HCT116 (cell line): ENCODE results near the gene PRSS57. TPM values are rescaled to one million over a fixed set of nuclear protein-coding genes. Genes with fewer than 3 reads are reported as not detected.

Experiments used
- ATAC-seq: fragments of 200-7000 bp; cut with Tn5 transposase; 2 replicates; pipeline ENCODE4 v1.9.1; 2020; ENCODE audit warnings: mild to moderate bottlenecking, moderate library complexity
- BruUV-seq: library from RNA; stranded (reverse); fragments of 400-500 nt; replicated peaks from 2 replicates; lab custom pipeline; 2021; lab: Mats Ljungman, UMichigan
- CTCF ChIA-PET: fragments of 300-600 bp; sonication (Branson Sonifier 250); formaldehyde crosslinking; loops from one replicate; lab custom pipeline; 2021; ENCODE audit warnings: antibody characterized with exemption; lab: Charles Lee
- POLR2A ChIA-PET: fragments of 300-600, 350-600 bp; sonication (Branson Sonifier 250); formaldehyde crosslinking; loops from one replicate; lab custom pipeline; 2021; ENCODE audit warnings: antibody characterized with exemption; lab: Charles Lee
- RAD21 ChIA-PET, 2 experiments: fragments of 300-600 bp; sonication (Branson Sonifier 250); formaldehyde crosslinking; loops; one replicate each; lab custom pipeline; 2023; ENCODE audit warnings: low total read pairs in 2 of 2; ENCODE audit not compliant: uncharacterized antibody in 2 of 2, unreplicated experiment in 2 of 2, low non-redundant PET in 1 of 2; lab: Charles Lee
- DNase-seq: peaks from one replicate; pipeline ENCODE4 v3.0.0-alpha.2; 2010; ENCODE audit warnings: low read depth, low spot score
- H2AFZ ChIP-seq: fragments of 200-600 bp; shearing (Covaris generic), sonication (generic); 2 replicates; pipeline ENCODE4 v1.6.1; 2017; ENCODE audit warnings: low read depth, mixed run types, mixed read lengths, antibody characterized with exemption, low read length; ENCODE audit not compliant: poor library complexity, severe bottlenecking
- H3K27ac ChIP-seq: 2 replicates; pipeline ENCODE4 v1.5.1; 2012; ENCODE audit warnings: low read depth, low read length
- H3K27me3 ChIP-seq: fragments of 200-600 bp; sonication (generic); 2 replicates; pipeline ENCODE4 v1.6.1; 2016; ENCODE audit warnings: mixed run types, low read length, mixed read lengths; ENCODE audit not compliant: insufficient read depth
- H3K36me3 ChIP-seq, 2 experiments: fragments of 200-500 bp in 1 of 2; fragments of 200-600 bp in 1 of 2; sonication (Bioruptor generic) in 1 of 2; sonication (generic) in 1 of 2; 2 replicates each; pipeline versions ENCODE4 v1.5.1 to v1.6.1; 2014 to 2016; ENCODE audit warnings: low read length in 2 of 2, inconsistent platforms in 1 of 2, mixed read lengths in 1 of 2, mixed run types in 1 of 2; ENCODE audit not compliant: insufficient read depth in 2 of 2, control insufficient read depth in 1 of 2
- H3K4me1 ChIP-seq, 2 experiments: fragments of 200-600 bp in 1 of 2; sonication (generic) in 1 of 2; 2 replicates each; pipeline versions ENCODE4 v1.5.1 to v1.6.1; 2012 to 2017; ENCODE audit warnings: low read length in 2 of 2, inconsistent platforms in 1 of 2, mild to moderate bottlenecking in 1 of 2, mixed read lengths in 1 of 2, mixed run types in 1 of 2, moderate library complexity in 1 of 2; ENCODE audit not compliant: insufficient read depth in 2 of 2, control insufficient read depth in 1 of 2
- H3K4me2 ChIP-seq: fragments of 200-600 bp; sonication (generic); 2 replicates; pipeline ENCODE4 v1.6.1; 2017; ENCODE audit warnings: mixed run types, low read length, mixed read lengths
- H3K4me3 ChIP-seq, 2 experiments: fragments of 200-600 bp in 1 of 2; sonication (generic) in 1 of 2; replicated peaks in 1 of 2; 2 replicates each; pipeline ENCODE4 v1.5.1; 2011 to 2016; ENCODE audit warnings: low read length in 2 of 2, control low read depth in 1 of 2, low read depth in 1 of 2, mild to moderate bottlenecking in 1 of 2, mixed read lengths in 1 of 2, mixed run types in 1 of 2
- H3K79me2 ChIP-seq: fragments of 200-600 bp; sonication (generic); 2 replicates; pipeline ENCODE4 v1.6.1; 2017; ENCODE audit warnings: mild to moderate bottlenecking, mixed run types, low read length, moderate library complexity, mixed read lengths; ENCODE audit not compliant: insufficient read depth
- H3K9ac ChIP-seq: fragments of 200-600 bp; sonication (generic); 2 replicates; pipeline ENCODE4 v1.6.1; 2016; ENCODE audit warnings: low read length, mixed read lengths
- H3K9me2 ChIP-seq: fragments of 200-600 bp; sonication (generic), shearing (Covaris generic); 2 replicates; pipeline ENCODE4 v1.6.1; 2017; ENCODE audit warnings: mixed run types, mild to moderate bottlenecking, moderate library complexity; ENCODE audit not compliant: insufficient read depth
- H3K9me3 ChIP-seq, 2 experiments: fragments of 200-500 bp in 1 of 2; fragments of 200-600 bp in 1 of 2; sonication (Bioruptor generic) in 1 of 2; sonication (generic) in 1 of 2; 2 replicates each; pipeline ENCODE4 v1.6.1; 2014 to 2017; ENCODE audit warnings: low read length in 2 of 2, mixed read lengths in 2 of 2, inconsistent platforms in 1 of 2, low read depth in 1 of 2, mild to moderate bottlenecking in 1 of 2, mixed run types in 1 of 2, moderate library complexity in 1 of 2; ENCODE audit not compliant: control insufficient read depth in 1 of 2, insufficient read depth in 1 of 2
- H4K20me1 ChIP-seq: fragments of 200-600 bp; sonication (generic), shearing (Covaris generic); 2 replicates; pipeline ENCODE4 v1.6.1; 2017; ENCODE audit warnings: mixed run types, mild to moderate bottlenecking, moderate library complexity; ENCODE audit not compliant: insufficient read depth
- ATF3 ChIP-seq: IDR thresholded peaks from 2 replicates; pipeline ENCODE4 v1.6.1; 2012
- CBX3 ChIP-seq: IDR thresholded peaks from 2 replicates; pipeline ENCODE4 v1.6.1; 2012; ENCODE audit warnings: low read depth
- CEBPB ChIP-seq: IDR thresholded peaks from 2 replicates; pipeline ENCODE4 v1.6.1; 2012; ENCODE audit warnings: low read depth
- CTCF ChIP-seq, 3 experiments: fragments of 200-600 bp in 1 of 3; sonication (generic) in 1 of 3; IDR thresholded peaks in 2 of 3; conservative IDR thresholded peaks in 1 of 3; 2 replicates each; pipeline ENCODE4 v1.5.1; 2012 to 2017; ENCODE audit warnings: low read depth in 2 of 3, low read length in 2 of 3, antibody characterized with exemption in 1 of 3, borderline replicate concordance in 1 of 3, control low read depth in 1 of 3, mild to moderate bottlenecking in 1 of 3, mixed read lengths in 1 of 3, mixed run types in 1 of 3, moderate library complexity in 1 of 3; ENCODE audit not compliant: insufficient read depth in 1 of 3
- ELF1 ChIP-seq: IDR thresholded peaks from 2 replicates; pipeline ENCODE4 v1.6.1; 2012; ENCODE audit warnings: low read depth, borderline replicate concordance
- EZH2 ChIP-seq: fragments of 200-600 bp; sonication (generic); IDR thresholded peaks from 2 replicates; pipeline ENCODE4 v1.6.1; 2017; ENCODE audit warnings: antibody characterized with exemption, mixed run types
- EZH2phosphoT487 ChIP-seq: fragments of 200-600 bp; IDR thresholded peaks from 2 replicates; pipeline ENCODE4 v1.6.1; 2018; ENCODE audit warnings: antibody characterized with exemption, borderline replicate concordance
- JUND ChIP-seq: IDR thresholded peaks from 2 replicates; pipeline ENCODE4 v1.6.1; 2012
- MAX ChIP-seq: IDR thresholded peaks from 2 replicates; pipeline ENCODE4 v1.6.1; 2012
- POLR2A ChIP-seq: IDR thresholded peaks from 2 replicates; pipeline ENCODE4 v1.7.0; 2011; ENCODE audit warnings: borderline replicate concordance; ENCODE audit not compliant: insufficient read depth, insufficient read length; ENCODE audit errors: extremely low read depth
- POLR2AphosphoS5 ChIP-seq: IDR thresholded peaks from 2 replicates; pipeline ENCODE4 v1.6.1; 2011; ENCODE audit warnings: mild to moderate bottlenecking, low read depth, low read length, moderate library complexity
- REST ChIP-seq: IDR thresholded peaks from 2 replicates; pipeline ENCODE4 v1.6.1; 2012; ENCODE audit warnings: low read depth
- SIN3A ChIP-seq: IDR thresholded peaks from 2 replicates; pipeline ENCODE4 v1.6.1; 2012; ENCODE audit warnings: low read depth
- SP1 ChIP-seq: IDR thresholded peaks from 2 replicates; pipeline ENCODE4 v1.6.1; 2012; ENCODE audit warnings: low read depth
- SRF ChIP-seq: IDR thresholded peaks from 2 replicates; pipeline ENCODE4 v1.6.1; 2012; ENCODE audit warnings: low read depth
- TCF7L2 ChIP-seq: IDR thresholded peaks from 2 replicates; pipeline ENCODE4 v1.7.0; 2011; ENCODE audit warnings: borderline replicate concordance, inconsistent platforms; ENCODE audit not compliant: insufficient read depth, insufficient read length; ENCODE audit errors: extremely low read depth
- YY1 ChIP-seq: IDR thresholded peaks from 2 replicates; pipeline ENCODE4 v1.6.1; 2011; ENCODE audit warnings: low read length, low read depth, moderate library complexity, mild to moderate bottlenecking; ENCODE audit not compliant: insufficient replicate concordance; ENCODE audit errors: extremely low read depth
- ZBTB33 ChIP-seq: IDR thresholded peaks from 2 replicates; pipeline ENCODE4 v1.6.1; 2011; ENCODE audit warnings: mild to moderate bottlenecking, low read length, moderate library complexity; ENCODE audit not compliant: insufficient replicate concordance; ENCODE audit errors: extremely low read depth
- ZNF274 ChIP-seq: fragments of 200-500 bp; sonication (Bioruptor generic); IDR thresholded peaks from 2 replicates; pipeline ENCODE4 v1.6.1; 2014; ENCODE audit warnings: mild to moderate bottlenecking, low read depth, low read length, inconsistent platforms
- intact Hi-C: fragments of 100-400 bp; cut with micrococcal nuclease; formaldehyde crosslinking; loops from 2 replicates; pipeline ENCODE4 v1.10.0; 2022
- total RNA-seq: library from RNA; stranded (reverse); gene quantifications from one replicate; pipeline ENCODE4 v1.2.1, GENCODE V29; 2021; ENCODE audit not compliant: unreplicated experiment

Gene PRSS57
- total RNA-seq, 1 experiment from 2014 or later: not detected

- RAD21 ChIA-PET: no interaction called here
Observed at GRCh38 chr19:650121-650520, 45.1 kb downstream of the PRSS57 start.

More at GRCh38 chr19:650121-650520, 45.1 kb downstream of the PRSS57 start:
- ATAC-seq: no peak
- Histone ChIP-seq H3K36me3 (peaks cover 11 to 45% of the 10 kb centered on the region in 2 experiments), H3K4me3 (no peak overlapping the region), H4K20me1 (no peaks in the 10 kb centered on the region), H3K27me3 (no peaks in the 10 kb centered on the region), H3K9me2 (no peaks in the 10 kb centered on the region), H3K27ac (no peak overlapping the region), H3K4me1 (no peaks in the 10 kb centered on the region), H3K4me2 (no peak overlapping the region), H3K9me3 (no peaks in the 10 kb centered on the region), H3K9ac (no peak overlapping the region), H3K79me2 (peaks cover 52% of the 10 kb centered on the region), H2AFZ (no peak overlapping the region)
- intact Hi-C loops: no loop called here
- TF ChIP-seq ELF1 (no peak), SRF (no peak), ZBTB33 (no peak), TCF7L2 (no peak), POLR2A (no peak), EZH2 (no peak), JUND (no peak), ZNF274 (no peak), REST (no peak), CTCF (IDR thresholded peaks at IDR 0.05 in 2 of 3, conservative IDR thresholded peaks at IDR 0.05 in 1 of 3; ENCODE audit: borderline replicate concordance in 1 of 3, insufficient read depth in 1 of 3, low read depth in 2 of 3, low read length in 2 of 3) (no peak), CBX3 (no peak), POLR2AphosphoS5 (no peak), EZH2phosphoT487 (no peak), SP1 (no peak), YY1 (no peak), ATF3 (no peak), CEBPB (no peak), MAX (no peak), SIN3A (no peak)
- ChIA-PET CTCF (no interaction called here), POLR2A (no interaction called here)
- DNase-seq: no peak
- BruUV-seq: TSS peak; percentile 27
